ENCODE data around the gene UST. TPM values are rescaled to one million over a fixed set of nuclear protein-coding genes. Genes with fewer than 3 reads are reported as not detected.

Gene UST
- total and polyA plus RNA-seq, 2 of the 8 experiments (the other 6 are each of a cell fraction or from before 2014, with no cell fraction given) = 13.5 to 34.5 TPM

DNA sequence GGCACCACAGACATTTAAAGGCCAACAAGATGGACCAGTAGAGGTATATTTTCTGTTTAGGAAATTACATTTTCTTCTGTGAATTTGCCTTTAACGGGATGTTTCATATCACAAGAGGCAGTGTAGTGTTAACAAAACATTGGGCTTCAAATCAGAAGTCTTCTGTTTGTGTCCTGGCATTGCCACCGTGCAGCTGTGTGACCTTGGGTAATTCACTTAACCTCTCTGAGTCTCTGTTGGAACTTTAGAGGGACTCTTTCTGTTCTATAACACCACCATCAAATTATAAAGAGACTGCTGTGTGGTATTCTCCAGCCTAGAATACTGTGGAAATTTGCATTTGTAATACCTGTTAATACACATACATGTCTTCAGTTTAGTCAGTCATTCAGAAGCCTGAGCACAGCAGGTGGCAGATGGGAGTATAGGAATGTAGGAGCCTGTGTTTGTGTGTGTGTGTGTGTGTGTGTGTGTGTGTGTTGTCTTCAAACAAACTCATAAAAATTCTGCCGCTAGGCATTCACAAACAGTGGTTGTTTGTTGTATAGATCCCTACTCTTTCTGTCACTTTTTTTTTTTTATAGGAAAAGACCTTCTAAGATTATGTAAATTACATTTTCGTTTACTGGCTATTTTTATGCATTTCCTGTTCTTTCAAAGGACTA lies 22.6 kb downstream of the UST start:
- Histone ChIP-seq H2BK5ac (ENCODE audit: low read depth, low read length) (no peak overlapping the region), H3K14ac (ENCODE audit: insufficient read length) (no peak overlapping the region), H2BK12ac (ENCODE audit: low read depth, low read length) (no peak overlapping the region), H3K27me3 (replicated peaks in 1 of 4; ENCODE audit: control insufficient read depth in 3 of 4, extremely low read depth in 1 of 4, insufficient read depth in 3 of 4, low read length in 3 of 4) (no peaks in the 10 kb centered on the region), H2AK5ac (ENCODE audit: low read depth, low read length) (no peak overlapping the region), H3K56ac (replicated peaks; ENCODE audit: insufficient read length, low read depth, low read length) (no peak overlapping the region), H2BK120ac (replicated peaks; ENCODE audit: low read depth, low read length) (no peak overlapping the region), H3K27ac (ENCODE audit: low read depth, low read length) (no peak overlapping the region), H3K79me2 (ENCODE audit: control insufficient read depth in 1 of 2, insufficient read depth in 2 of 2, low read length in 2 of 2) (peaks cover 10 to 99% of the 10 kb centered on the region in 2 experiments), H2AFZ (ENCODE audit: low read length) (no peak overlapping the region), H4K5ac (ENCODE audit: insufficient read length, low read depth, low read length) (no peak overlapping the region), H3K9ac (replicated peaks in 1 of 4; ENCODE audit: extremely low read depth in 1 of 4, low read depth in 3 of 4, low read length in 3 of 4) (no peak overlapping the region), H3K18ac (ENCODE audit: extremely low read depth, low read length) (no peak overlapping the region), H4K8ac (ENCODE audit: extremely low read depth, insufficient read depth, low read length) (no peak overlapping the region), H3K23me2 (ENCODE audit: low read depth, low read length) (no peaks in the 10 kb centered on the region; the same call in 1 of the 2 replicates), H3K4me1 (replicated peaks in 1 of 4; ENCODE audit: control insufficient read depth in 3 of 4, insufficient read depth in 4 of 4, low read length in 3 of 4) (peaks cover 6 to 26% (median 20%) of the 10 kb centered on the region in 4 experiments; a peak in 6 of 7 replicates), H4K91ac (replicated peaks; ENCODE audit: insufficient read length, low read length) (no peak overlapping the region), H2BK20ac (ENCODE audit: low read length) (no peak overlapping the region), H3K4ac (replicated peaks; ENCODE audit: insufficient read length, low read depth, low read length) (no peak overlapping the region), H4K20me1 (replicated peaks in 1 of 2; ENCODE audit: control insufficient read depth in 1 of 2, insufficient read depth in 2 of 2, low read length in 2 of 2) (peaks cover 8 to 13% of the 10 kb centered on the region in 2 experiments), H3K79me1 (ENCODE audit: low read depth, low read length) (peaks cover 5% of the 10 kb centered on the region; the same call in 1 of the 2 replicates), H3K4me3 (ENCODE audit: extremely low read depth in 1 of 4, insufficient read depth in 2 of 4, low read depth in 3 of 4, low read length in 4 of 4) (no peak overlapping the region), H2BK15ac (ENCODE audit: low read length) (no peak overlapping the region), H3K36me3 (ENCODE audit: control insufficient read depth in 2 of 4, insufficient read depth in 4 of 4, low read length in 3 of 4) (no peaks in the 10 kb centered on the region), H3K4me2 (ENCODE audit: insufficient read depth in 1 of 2, low read depth in 2 of 2, low read length in 2 of 2) (no peak overlapping the region), H3K23ac (ENCODE audit: insufficient read length) (no peak overlapping the region), H3K9me3 (ENCODE audit: insufficient read depth in 2 of 2, low read depth in 1 of 2, low read length in 1 of 2) (no peaks in the 10 kb centered on the region)
- ChIA-PET POLR2A (ENCODE audit: partially characterized antibody) (interaction anchor here (1.2 kb wide), 1 partner anchor 8 kb away, joined by 4 read pairs; no protein-coding TSS in a partner anchor), CTCF (ENCODE audit: partially characterized antibody) (interaction anchor here (1.1 kb wide), 1 partner anchor 95 kb away, joined by 3 read pairs; no protein-coding TSS in a partner anchor)
- FAIRE-seq (no peak), DNase-seq (ENCODE audit: low read depth in 1 of 2, low spot score in 2 of 2) (no peak)
- whole genome bisulfite sequencing, 2 experiments (ENCODE audit: extremely low coverage in 1 of 2, insufficient coverage in 1 of 2, insufficient read length in 1 of 2, insufficient replicate concordance in 2 of 2, low coverage in 1 of 2, low lambda C conversion rate in 2 of 2, missing lambda C conversion rate in 1 of 2) = 63% methylated on average over 4 of the region's 4 CpGs; no CpG with 5 or more reads in 1 of the 2 experiments
- TF ChIP-seq CREB1 (IDR thresholded peaks at IDR 0.05) = no peak
- no peak for TF ChIP-seq MAFK (IDR thresholded peaks at IDR 0.05; ENCODE audit: low read depth, low read length)
- TF ChIP-seq, protein P1, sequence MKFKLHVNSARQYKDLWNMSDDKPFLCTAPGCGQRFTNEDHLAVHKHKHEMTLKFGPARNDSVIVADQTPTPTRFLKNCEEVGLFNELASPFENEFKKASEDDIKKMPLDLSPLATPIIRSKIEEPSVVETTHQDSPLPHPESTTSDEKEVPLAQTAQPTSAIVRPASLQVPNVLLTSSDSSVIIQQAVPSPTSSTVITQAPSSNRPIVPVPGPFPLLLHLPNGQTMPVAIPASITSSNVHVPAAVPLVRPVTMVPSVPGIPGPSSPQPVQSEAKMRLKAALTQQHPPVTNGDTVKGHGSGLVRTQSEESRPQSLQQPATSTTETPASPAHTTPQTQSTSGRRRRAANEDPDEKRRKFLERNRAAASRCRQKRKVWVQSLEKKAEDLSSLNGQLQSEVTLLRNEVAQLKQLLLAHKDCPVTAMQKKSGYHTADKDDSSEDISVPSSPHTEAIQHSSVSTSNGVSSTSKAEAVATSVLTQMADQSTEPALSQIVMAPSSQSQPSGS (IDR thresholded peaks at IDR 0.05; ENCODE audit: low read length) = no peak
- TF ChIP-seq HDAC2 (IDR thresholded peaks at IDR 0.05; ENCODE audit: borderline replicate concordance in 1 of 2, low read depth in 2 of 2, low read length in 2 of 2) = peak in 1 of 2 experiments; percentile 92; a peak in 1 of 4 replicates
- TF ChIP-seq POLR2A (IDR thresholded peaks at IDR 0.05; ENCODE audit: control extremely low read depth in 1 of 2, low read depth in 2 of 2, low read length in 2 of 2) = no peak
- TF ChIP-seq SP4 (IDR thresholded peaks at IDR 0.05; ENCODE audit: low read length) = no peak
- TF ChIP-seq, protein P2, sequence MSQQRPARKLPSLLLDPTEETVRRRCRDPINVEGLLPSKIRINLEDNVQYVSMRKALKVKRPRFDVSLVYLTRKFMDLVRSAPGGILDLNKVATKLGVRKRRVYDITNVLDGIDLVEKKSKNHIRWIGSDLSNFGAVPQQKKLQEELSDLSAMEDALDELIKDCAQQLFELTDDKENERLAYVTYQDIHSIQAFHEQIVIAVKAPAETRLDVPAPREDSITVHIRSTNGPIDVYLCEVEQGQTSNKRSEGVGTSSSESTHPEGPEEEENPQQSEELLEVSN (IDR thresholded peaks at IDR 0.05) = no peak
- peak; percentile 97 for TF ChIP-seq KDM1A (IDR thresholded peaks at IDR 0.05; ENCODE audit: borderline replicate concordance, low read length)
- TF ChIP-seq, protein P3, sequence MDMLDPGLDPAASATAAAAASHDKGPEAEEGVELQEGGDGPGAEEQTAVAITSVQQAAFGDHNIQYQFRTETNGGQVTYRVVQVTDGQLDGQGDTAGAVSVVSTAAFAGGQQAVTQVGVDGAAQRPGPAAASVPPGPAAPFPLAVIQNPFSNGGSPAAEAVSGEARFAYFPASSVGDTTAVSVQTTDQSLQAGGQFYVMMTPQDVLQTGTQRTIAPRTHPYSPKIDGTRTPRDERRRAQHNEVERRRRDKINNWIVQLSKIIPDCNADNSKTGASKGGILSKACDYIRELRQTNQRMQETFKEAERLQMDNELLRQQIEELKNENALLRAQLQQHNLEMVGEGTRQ (IDR thresholded peaks at IDR 0.05; ENCODE audit: low read length) = no peak

Measured in H1 (cell line).